ENCODE results near the gene COL6A6. TPM values are rescaled to one million over a fixed set of nuclear protein-coding genes. Genes with fewer than 3 reads are reported as not detected.

The COL6A6 gene
- total and polyA plus RNA-seq, 2 donors (not counting 1 experiment from before 2014, with no cell fraction given) = not detected

- Mint-ChIP-seq H3K9me3 (ENCODE audit: insufficient read depth) (no peaks in the 10 kb centered on the region), H3K4me3 (no peak overlapping the region), H3K27me3 (no peaks in the 10 kb centered on the region), H3K27ac (no peak overlapping the region), H3K4me1 (no peaks in the 10 kb centered on the region)
- Histone ChIP-seq H3K9ac (ENCODE audit: low read length) (no peak overlapping the region), H3K4me3 (ENCODE audit: control extremely low read depth in 1 of 5, extremely low read depth in 1 of 5, insufficient read depth in 1 of 5, low read depth in 2 of 5, low read length in 4 of 5) (no peak overlapping the region), H3K79me2 (ENCODE audit: control insufficient read depth, insufficient read depth, low read length) (no peaks in the 10 kb centered on the region), H2AFZ (ENCODE audit: insufficient read depth, low read depth, low read length, poor library complexity, severe bottlenecking) (no peak overlapping the region), H3K4me2 (replicated peaks; ENCODE audit: low read depth, low read length, poor library complexity, severe bottlenecking) (no peak overlapping the region), H3K4me1 (ENCODE audit: control insufficient read depth in 2 of 2, insufficient read depth in 2 of 2, low read length in 2 of 2) (no peaks in the 10 kb centered on the region), H3K9me3 (ENCODE audit: control extremely low read depth in 1 of 3, control insufficient read depth in 2 of 3, insufficient read depth in 1 of 3, low read length in 2 of 3) (peaks cover 0 to 7% (median 2%) of the 10 kb centered on the region in 3 donors), H3K27me3 (replicated peaks in 1 of 4; ENCODE audit: control extremely low read depth in 1 of 4, control insufficient read depth in 3 of 4, insufficient read depth in 4 of 4, low read length in 3 of 4) (no peaks in the 10 kb centered on the region), H3K27ac (ENCODE audit: low read length in 2 of 2) (no peak overlapping the region), H3K36me3 (replicated peaks in 1 of 2; ENCODE audit: control extremely low read depth in 1 of 2, control insufficient read depth in 1 of 2, extremely low read depth in 1 of 2, insufficient read depth in 2 of 2, low read length in 1 of 2) (no peaks in the 10 kb centered on the region), H4K20me1 (ENCODE audit: control insufficient read depth, insufficient read depth, low read length, poor library complexity, severe bottlenecking) (no peaks in the 10 kb centered on the region)
- TF ChIP-seq CTCF (IDR thresholded peaks at IDR 0.05) = no peak
- no peak for TF ChIP-seq EZH2 (IDR thresholded peaks at IDR 0.05; ENCODE audit: borderline replicate concordance, insufficient read depth, low read depth, low read length, poor library complexity, severe bottlenecking)
- ChIA-PET CTCF (no interaction called here), POLR2A (no interaction called here)
- WGBS (ENCODE audit: insufficient coverage) = no CpG with 5 or more reads among the region's 3 CpGs
- intact Hi-C loops (cut with micrococcal nuclease) = no loop called here
- ATAC-seq (ENCODE audit: low read depth) = no peak
- DNase-seq = no peak
Observed at GRCh38 chr3:130543322-130543721, 26.3 kb downstream of the COL6A6 start.

GRCh38 chr3:130546920-130547679 is 30.1 kb downstream of the COL6A6 start:
- ChIA-PET CTCF (no interaction called here), POLR2A (no interaction called here)

More at GRCh38 chr3:130546920-130547679, 30.1 kb downstream of the COL6A6 start:
- TF ChIP-seq CTCF (IDR thresholded peaks at IDR 0.05) (no peak), EZH2 (IDR thresholded peaks at IDR 0.05; ENCODE audit: borderline replicate concordance, insufficient read depth, low read depth, low read length, poor library complexity, severe bottlenecking) (no peak)
- H3K4me2 ChIP-seq (replicated peaks; ENCODE audit: low read depth, low read length, poor library complexity, severe bottlenecking) = no peak overlapping the region
- DNase-seq (no peak), ATAC-seq (ENCODE audit: low read depth) (no peak)
- H3K27ac ChIP-seq (ENCODE audit: low read length in 2 of 2) = no peak overlapping the region
- no peaks in the 10 kb centered on the region for H3K36me3 ChIP-seq (replicated peaks in 1 of 2; ENCODE audit: control extremely low read depth in 1 of 2, control insufficient read depth in 1 of 2, extremely low read depth in 1 of 2, insufficient read depth in 2 of 2, low read length in 1 of 2)
- no peak overlapping the region for H2AFZ ChIP-seq (ENCODE audit: insufficient read depth, low read depth, low read length, poor library complexity, severe bottlenecking)
- no peaks in the 10 kb centered on the region for H3K27me3 Mint-ChIP-seq
- peaks cover 5% of the 10 kb centered on the region for H3K9me3 Mint-ChIP-seq (ENCODE audit: insufficient read depth)
- WGBS (ENCODE audit: insufficient coverage) = 90% methylated on average over 26 of the region's 29 CpGs
- H3K9ac ChIP-seq (ENCODE audit: low read length) = no peak overlapping the region
- no peak overlapping the region for H3K4me3 ChIP-seq (ENCODE audit: control extremely low read depth in 1 of 5, extremely low read depth in 1 of 5, insufficient read depth in 1 of 5, low read depth in 2 of 5, low read length in 4 of 5)
- no peaks in the 10 kb centered on the region for H3K4me1 ChIP-seq (ENCODE audit: control insufficient read depth in 2 of 2, insufficient read depth in 2 of 2, low read length in 2 of 2)
- H4K20me1 ChIP-seq (ENCODE audit: control insufficient read depth, insufficient read depth, low read length, poor library complexity, severe bottlenecking) = no peaks in the 10 kb centered on the region
- no peaks in the 10 kb centered on the region for H3K4me1 Mint-ChIP-seq
- no peaks in the 10 kb centered on the region for H3K79me2 ChIP-seq (ENCODE audit: control insufficient read depth, insufficient read depth, low read length)
- H3K9me3 ChIP-seq (ENCODE audit: control extremely low read depth in 1 of 3, control insufficient read depth in 2 of 3, insufficient read depth in 1 of 3, low read length in 2 of 3) = peaks cover 2 to 7% (median 3%) of the 10 kb centered on the region in 3 donors
- H3K4me3 Mint-ChIP-seq = no peak overlapping the region
- intact Hi-C loops (cut with micrococcal nuclease) = no loop called here
- peaks cover 0 to 2% (median 0%) of the 10 kb centered on the region in 4 experiments for H3K27me3 ChIP-seq (replicated peaks in 1 of 4; ENCODE audit: control extremely low read depth in 1 of 4, control insufficient read depth in 3 of 4, insufficient read depth in 4 of 4, low read length in 3 of 4)
- H3K27ac Mint-ChIP-seq = no peak overlapping the region

Data from B cell (primary cell).